ENCODE data around the gene GZMM.

Gene GZMM

GRCh38 chr19:570251-570686, 26.4 kb downstream of the GZMM start:
- TF ChIP-seq, protein P1, sequence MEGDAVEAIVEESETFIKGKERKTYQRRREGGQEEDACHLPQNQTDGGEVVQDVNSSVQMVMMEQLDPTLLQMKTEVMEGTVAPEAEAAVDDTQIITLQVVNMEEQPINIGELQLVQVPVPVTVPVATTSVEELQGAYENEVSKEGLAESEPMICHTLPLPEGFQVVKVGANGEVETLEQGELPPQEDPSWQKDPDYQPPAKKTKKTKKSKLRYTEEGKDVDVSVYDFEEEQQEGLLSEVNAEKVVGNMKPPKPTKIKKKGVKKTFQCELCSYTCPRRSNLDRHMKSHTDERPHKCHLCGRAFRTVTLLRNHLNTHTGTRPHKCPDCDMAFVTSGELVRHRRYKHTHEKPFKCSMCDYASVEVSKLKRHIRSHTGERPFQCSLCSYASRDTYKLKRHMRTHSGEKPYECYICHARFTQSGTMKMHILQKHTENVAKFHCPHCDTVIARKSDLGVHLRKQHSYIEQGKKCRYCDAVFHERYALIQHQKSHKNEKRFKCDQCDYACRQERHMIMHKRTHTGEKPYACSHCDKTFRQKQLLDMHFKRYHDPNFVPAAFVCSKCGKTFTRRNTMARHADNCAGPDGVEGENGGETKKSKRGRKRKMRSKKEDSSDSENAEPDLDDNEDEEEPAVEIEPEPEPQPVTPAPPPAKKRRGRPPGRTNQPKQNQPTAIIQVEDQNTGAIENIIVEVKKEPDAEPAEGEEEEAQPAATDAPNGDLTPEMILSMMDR (IDR thresholded peaks at IDR 0.05; ENCODE audit: insufficient read depth, low read depth, low read length, missing control alignments): no peak
- DNase-seq (ENCODE audit: low read depth): no peak
- H3K4me3 ChIP-seq (ENCODE audit: low read depth, low read length): no peak overlapping the region

DNA sequence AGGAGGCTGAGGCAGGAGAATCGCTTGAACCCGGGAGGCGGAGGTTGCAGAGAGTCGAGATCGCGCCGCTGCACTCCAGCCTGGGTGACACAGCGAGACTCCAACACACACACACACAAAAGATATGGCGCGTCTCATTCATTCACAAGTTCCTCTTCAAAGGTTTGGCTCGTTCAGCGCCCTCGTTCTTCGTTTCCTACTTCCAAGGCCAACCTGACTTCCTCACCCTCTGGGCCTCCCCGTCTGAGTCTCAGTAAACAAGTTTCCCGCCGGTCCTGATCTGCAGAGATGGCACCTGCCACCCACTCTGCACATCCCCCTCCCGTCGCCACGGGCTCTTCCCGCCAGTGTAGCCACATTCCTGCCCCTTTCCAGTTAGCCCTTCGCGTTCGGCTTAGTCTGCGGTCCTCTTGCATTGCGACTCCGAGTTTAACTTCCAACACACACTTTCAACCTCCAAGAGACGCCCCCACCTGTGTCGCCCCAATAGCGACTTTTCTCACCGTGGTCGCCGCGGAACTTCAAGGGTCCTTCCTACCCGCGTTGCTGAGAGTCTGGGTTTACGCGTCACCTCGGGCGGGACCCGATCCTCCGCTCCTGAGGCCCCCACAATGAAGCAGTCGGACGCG, 27.2 kb downstream of the GZMM start:
- peak; percentile 79 for DNase-seq (ENCODE audit: low read depth)
- peak overlapping the region; percentile 76 for H3K4me3 ChIP-seq (ENCODE audit: low read depth, low read length)
- TF ChIP-seq, protein P1 (IDR thresholded peaks at IDR 0.05; ENCODE audit: insufficient read depth, low read depth, low read length, missing control alignments): no peak

- peak overlapping the region; percentile 76 for H3K4me3 ChIP-seq (ENCODE audit: low read depth, low read length)
- DNase-seq (ENCODE audit: low read depth): peak; percentile 64
- TF ChIP-seq, protein P1 (IDR thresholded peaks at IDR 0.05; ENCODE audit: insufficient read depth, low read depth, low read length, missing control alignments): no peak
These were observed 27.7 kb downstream of the GZMM start for GRCh38 chr19:571566-571974.

- DNase-seq (ENCODE audit: low read depth): peak; percentile 99
- TF ChIP-seq, protein P1 (IDR thresholded peaks at IDR 0.05; ENCODE audit: insufficient read depth, low read depth, low read length, missing control alignments): no peak
- peak within 1 kb of the TSS; percentile 81 for H3K4me3 ChIP-seq (ENCODE audit: low read depth, low read length)
These were observed 28.4 kb downstream of the GZMM start, which contains the start of gene BSG for GRCh38 chr19:572140-572742. TSS of gene BSG (plus strand) at chr19:572596. CDS start at chr19:572635, 39 bp downstream.

GRCh38 chr19:572743-573518, 29.1 kb downstream of the GZMM start:
- peak; percentile 50 for DNase-seq (ENCODE audit: low read depth)
- peak overlapping the region; percentile 81 for H3K4me3 ChIP-seq (ENCODE audit: low read depth, low read length)
- TF ChIP-seq, protein P1 (IDR thresholded peaks at IDR 0.05; ENCODE audit: insufficient read depth, low read depth, low read length, missing control alignments): no peak

DNA sequence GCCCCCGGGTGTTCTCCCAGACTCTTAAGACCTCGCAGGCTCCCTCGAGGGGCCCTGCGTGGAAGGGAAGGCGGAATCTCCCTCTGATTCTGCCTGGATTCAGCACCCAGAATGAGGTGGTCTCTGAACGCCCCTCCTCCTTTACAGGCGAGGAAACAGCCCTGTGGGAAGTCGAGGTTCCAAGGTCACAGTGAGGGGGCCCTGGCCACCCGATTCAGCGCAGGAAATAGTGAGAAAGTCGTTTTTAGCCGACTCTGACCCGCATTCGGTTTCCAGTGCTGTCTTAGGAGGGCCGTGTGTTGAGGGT, 29.6 kb downstream of the GZMM start:
- peak overlapping the region; percentile 81 for H3K4me3 ChIP-seq (ENCODE audit: low read depth, low read length)
- no peak for DNase-seq (ENCODE audit: low read depth)
- TF ChIP-seq, protein P1 (IDR thresholded peaks at IDR 0.05; ENCODE audit: insufficient read depth, low read depth, low read length, missing control alignments): no peak

All from GM12865 (cell line).